HEK293 (cell line): ENCODE data around the gene RTKN.

Experiments used
- KLF9 ChIP-seq: fragments of 450-650 bp; formaldehyde crosslinking; IDR thresholded peaks from 2 replicates; pipeline ENCODE4 v1.5.1; 2016; ENCODE audit warnings: missing biosample characterization, missing genetic modification characterization, low read depth
- OSR2 ChIP-seq: fragments of 450-650 bp; formaldehyde crosslinking; IDR thresholded peaks from 2 replicates; pipeline ENCODE4 v1.5.1; 2016; ENCODE audit warnings: missing biosample characterization, missing genetic modification characterization
- SCRT2 ChIP-seq: fragments of 450-650 bp; formaldehyde crosslinking; IDR thresholded peaks from 2 replicates; pipeline ENCODE4 v1.5.1; 2016; ENCODE audit warnings: missing biosample characterization, missing genetic modification characterization
- SP2 ChIP-seq: fragments of 450-650 bp; formaldehyde crosslinking; IDR thresholded peaks from 2 replicates; pipeline ENCODE4 v1.5.1; 2016; ENCODE audit warnings: missing biosample characterization, missing genetic modification characterization
- TSHZ1 ChIP-seq: fragments of 450-650 bp; formaldehyde crosslinking; IDR thresholded peaks from 2 replicates; pipeline ENCODE4 v1.5.1; 2016; ENCODE audit warnings: missing biosample characterization, missing genetic modification characterization, borderline replicate concordance
- YY1 ChIP-seq: fragments of 450-650 bp; formaldehyde crosslinking; IDR thresholded peaks from 2 replicates; pipeline ENCODE4 v1.5.1; 2018; ENCODE audit warnings: missing biosample characterization, missing genetic modification characterization
- ZBTB1 ChIP-seq: fragments of 450-650 bp; formaldehyde crosslinking; IDR thresholded peaks from 2 replicates; pipeline ENCODE4 v1.5.1; 2016; ENCODE audit warnings: missing biosample characterization, missing genetic modification characterization
- ZBTB20 ChIP-seq: fragments of 450-650 bp; formaldehyde crosslinking; IDR thresholded peaks from 2 replicates; pipeline ENCODE4 v1.5.1; 2016; ENCODE audit warnings: missing biosample characterization, missing genetic modification characterization
- ZBTB8A ChIP-seq: fragments of 450-650 bp; formaldehyde crosslinking; IDR thresholded peaks from 2 replicates; pipeline ENCODE4 v1.5.1; 2016; ENCODE audit warnings: missing biosample characterization, missing genetic modification characterization
- ZEB2 ChIP-seq: fragments of 450-650 bp; formaldehyde crosslinking; IDR thresholded peaks from 2 replicates; pipeline ENCODE4 v1.5.1; 2016; ENCODE audit warnings: missing biosample characterization, missing genetic modification characterization
- ZNF18 ChIP-seq: fragments of 450-650 bp; formaldehyde crosslinking; IDR thresholded peaks from 2 replicates; pipeline ENCODE4 v1.5.1; 2016; ENCODE audit warnings: missing biosample characterization, missing genetic modification characterization
- ZNF280D ChIP-seq: fragments of 450-650 bp; formaldehyde crosslinking; IDR thresholded peaks from 2 replicates; pipeline ENCODE4 v1.5.1; 2016; ENCODE audit warnings: missing biosample characterization, missing genetic modification characterization
- ZNF488 ChIP-seq: fragments of 450-650 bp; formaldehyde crosslinking; IDR thresholded peaks from 2 replicates; pipeline ENCODE4 v1.5.1; 2016; ENCODE audit warnings: missing biosample characterization, missing genetic modification characterization
- ZNF529 ChIP-seq: fragments of 450-650 bp; formaldehyde crosslinking; IDR thresholded peaks from 2 replicates; pipeline ENCODE4 v1.5.1; 2017; ENCODE audit warnings: missing genetic modification characterization, missing biosample characterization; ENCODE audit not compliant: insufficient replicate concordance
- ZNF585B ChIP-seq: fragments of 450-650 bp; formaldehyde crosslinking; IDR thresholded peaks from 2 replicates; pipeline ENCODE4 v1.5.1; 2016; ENCODE audit warnings: missing biosample characterization, missing genetic modification characterization
- ZNF621 ChIP-seq: fragments of 450-650 bp; formaldehyde crosslinking; IDR thresholded peaks from 2 replicates; pipeline ENCODE4 v1.5.1; 2017; ENCODE audit warnings: missing biosample characterization, missing genetic modification characterization
- ZNF623 ChIP-seq: fragments of 450-650 bp; formaldehyde crosslinking; IDR thresholded peaks from 2 replicates; pipeline ENCODE4 v1.5.1; 2016; ENCODE audit warnings: missing biosample characterization, missing genetic modification characterization
- ZNF654 ChIP-seq: fragments of 450-650 bp; formaldehyde crosslinking; IDR thresholded peaks from 2 replicates; pipeline ENCODE4 v1.5.1; 2016; ENCODE audit warnings: low read depth, missing biosample characterization, missing genetic modification characterization
- ZNF670 ChIP-seq: fragments of 450-650 bp; formaldehyde crosslinking; IDR thresholded peaks from 2 replicates; pipeline ENCODE4 v1.5.1; 2016; ENCODE audit warnings: missing biosample characterization, missing genetic modification characterization, low read depth
- ZNF707 ChIP-seq: fragments of 450-650 bp; formaldehyde crosslinking; IDR thresholded peaks from 2 replicates; pipeline ENCODE4 v1.5.1; 2016; ENCODE audit warnings: missing biosample characterization, missing genetic modification characterization
- TF ChIP-seq, protein P1 (sequence below): fragments of 450-650 bp; formaldehyde crosslinking; optimal IDR thresholded peaks from 2 replicates; pipeline ENCODE3; 2016; ENCODE audit warnings: missing biosample characterization, mild to moderate bottlenecking, missing genetic modification characterization
- TF ChIP-seq, protein P2 (sequence below): fragments of 450-650 bp; formaldehyde crosslinking; IDR thresholded peaks from 2 replicates; pipeline ENCODE4 v1.5.1; 2016; ENCODE audit warnings: missing biosample characterization, missing genetic modification characterization
- TF ChIP-seq, protein P3 (sequence below): fragments of 450-650 bp; formaldehyde crosslinking; IDR thresholded peaks from 2 replicates; pipeline ENCODE4 v1.5.1; 2016; ENCODE audit warnings: missing biosample characterization, missing genetic modification characterization

RTKN gene

GRCh38 chr2:74482801-74483674 lies 41.3 kb upstream of the RTKN start, which contains the start of the genes CCDC142 and TTC31 (continued):
- TF ChIP-seq, protein P1, sequence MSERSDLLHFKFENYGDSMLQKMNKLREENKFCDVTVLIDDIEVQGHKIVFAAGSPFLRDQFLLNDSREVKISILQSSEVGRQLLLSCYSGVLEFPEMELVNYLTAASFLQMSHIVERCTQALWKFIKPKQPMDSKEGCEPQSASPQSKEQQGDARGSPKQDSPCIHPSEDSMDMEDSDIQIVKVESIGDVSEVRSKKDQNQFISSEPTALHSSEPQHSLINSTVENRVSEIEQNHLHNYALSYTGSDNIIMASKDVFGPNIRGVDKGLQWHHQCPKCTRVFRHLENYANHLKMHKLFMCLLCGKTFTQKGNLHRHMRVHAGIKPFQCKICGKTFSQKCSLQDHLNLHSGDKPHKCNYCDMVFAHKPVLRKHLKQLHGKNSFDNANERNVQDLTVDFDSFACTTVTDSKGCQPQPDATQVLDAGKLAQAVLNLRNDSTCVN = no peak
- no peak for TF ChIP-seq ZNF707
- TF ChIP-seq ZNF654 (tag by site-specific recombination) = peak; percentile 71
- TF ChIP-seq, protein P2, sequence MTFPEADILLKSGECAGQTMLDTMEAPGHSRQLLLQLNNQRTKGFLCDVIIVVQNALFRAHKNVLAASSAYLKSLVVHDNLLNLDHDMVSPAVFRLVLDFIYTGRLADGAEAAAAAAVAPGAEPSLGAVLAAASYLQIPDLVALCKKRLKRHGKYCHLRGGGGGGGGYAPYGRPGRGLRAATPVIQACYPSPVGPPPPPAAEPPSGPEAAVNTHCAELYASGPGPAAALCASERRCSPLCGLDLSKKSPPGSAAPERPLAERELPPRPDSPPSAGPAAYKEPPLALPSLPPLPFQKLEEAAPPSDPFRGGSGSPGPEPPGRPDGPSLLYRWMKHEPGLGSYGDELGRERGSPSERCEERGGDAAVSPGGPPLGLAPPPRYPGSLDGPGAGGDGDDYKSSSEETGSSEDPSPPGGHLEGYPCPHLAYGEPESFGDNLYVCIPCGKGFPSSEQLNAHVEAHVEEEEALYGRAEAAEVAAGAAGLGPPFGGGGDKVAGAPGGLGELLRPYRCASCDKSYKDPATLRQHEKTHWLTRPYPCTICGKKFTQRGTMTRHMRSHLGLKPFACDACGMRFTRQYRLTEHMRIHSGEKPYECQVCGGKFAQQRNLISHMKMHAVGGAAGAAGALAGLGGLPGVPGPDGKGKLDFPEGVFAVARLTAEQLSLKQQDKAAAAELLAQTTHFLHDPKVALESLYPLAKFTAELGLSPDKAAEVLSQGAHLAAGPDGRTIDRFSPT (tag by site-specific recombination) = peak; percentile 83
- TF ChIP-seq ZNF280D (tag by site-specific recombination) = no peak
- no peak for TF ChIP-seq ZNF18
- no peak for TF ChIP-seq ZNF670 (tag by site-specific recombination)
- TF ChIP-seq, protein P3, sequence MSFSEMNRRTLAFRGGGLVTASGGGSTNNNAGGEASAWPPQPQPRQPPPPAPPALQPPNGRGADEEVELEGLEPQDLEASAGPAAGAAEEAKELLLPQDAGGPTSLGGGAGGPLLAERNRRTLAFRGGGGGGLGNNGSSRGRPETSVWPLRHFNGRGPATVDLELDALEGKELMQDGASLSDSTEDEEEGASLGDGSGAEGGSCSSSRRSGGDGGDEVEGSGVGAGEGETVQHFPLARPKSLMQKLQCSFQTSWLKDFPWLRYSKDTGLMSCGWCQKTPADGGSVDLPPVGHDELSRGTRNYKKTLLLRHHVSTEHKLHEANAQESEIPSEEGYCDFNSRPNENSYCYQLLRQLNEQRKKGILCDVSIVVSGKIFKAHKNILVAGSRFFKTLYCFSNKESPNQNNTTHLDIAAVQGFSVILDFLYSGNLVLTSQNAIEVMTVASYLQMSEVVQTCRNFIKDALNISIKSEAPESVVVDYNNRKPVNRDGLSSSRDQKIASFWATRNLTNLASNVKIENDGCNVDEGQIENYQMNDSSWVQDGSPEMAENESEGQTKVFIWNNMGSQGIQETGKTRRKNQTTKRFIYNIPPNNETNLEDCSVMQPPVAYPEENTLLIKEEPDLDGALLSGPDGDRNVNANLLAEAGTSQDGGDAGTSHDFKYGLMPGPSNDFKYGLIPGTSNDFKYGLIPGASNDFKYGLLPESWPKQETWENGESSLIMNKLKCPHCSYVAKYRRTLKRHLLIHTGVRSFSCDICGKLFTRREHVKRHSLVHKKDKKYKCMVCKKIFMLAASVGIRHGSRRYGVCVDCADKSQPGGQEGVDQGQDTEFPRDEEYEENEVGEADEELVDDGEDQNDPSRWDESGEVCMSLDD (tag by site-specific recombination) = 0 out of 2 replicates have a peak, but pooled peaks have one; percentile 34
- TF ChIP-seq ZBTB8A (tag by site-specific recombination) = peak; percentile 78
- TF ChIP-seq ZNF585B (tag by site-specific recombination) = no peak
- TF ChIP-seq ZEB2 = peak; percentile 47; the same call in 1 of the 2 replicates
- no peak for TF ChIP-seq TSHZ1 (tag by site-specific recombination)
- no peak for TF ChIP-seq ZNF488
- TF ChIP-seq SCRT2 = no peak
- TF ChIP-seq SP2 (tag by site-specific recombination) = peak; percentile 84
- TF ChIP-seq ZNF621 (tag by site-specific recombination) = no peak
- TF ChIP-seq ZNF623 (tag by site-specific recombination) = no peak
- no peak; the same call in 1 of the 2 replicates for TF ChIP-seq KLF9 (tag by site-specific recombination)
- peak; percentile 94 for TF ChIP-seq YY1 (tag by site-specific recombination)
- no peak for TF ChIP-seq OSR2 (tag by site-specific recombination)
- TF ChIP-seq ZNF529 (tag by site-specific recombination) = no peak
- peak; percentile 64; the same call in 1 of the 2 replicates for TF ChIP-seq ZBTB20 (tag by site-specific recombination)
- TF ChIP-seq ZBTB1 = no peak
